ENCODE measurements around the gene KRT85.

Gene KRT85

GRCh38 chr12:52323416-52324152 lies 43.7 kb downstream of the KRT85 start:
- H3K4me1 ChIP-seq (ENCODE audit: control insufficient read depth, insufficient read depth, low read length, poor library complexity, severe bottlenecking), result no peaks in the 10 kb centered on the region
- no peak overlapping the region for H3K4me3 ChIP-seq (ENCODE audit: extremely low read depth, insufficient read depth, low read length, poor library complexity, severe bottlenecking)
- no peaks in the 10 kb centered on the region for H3K9me3 ChIP-seq (ENCODE audit: control insufficient read depth, low read length)
- H3K27ac ChIP-seq (ENCODE audit: low read depth, low read length, severe bottlenecking), result no peak overlapping the region
- no peaks in the 10 kb centered on the region for H3K36me3 ChIP-seq (ENCODE audit: control insufficient read depth, insufficient read depth, low read length)
- 85 to 89% methylated on average over 8 of the region's 10 CpGs for WGBS, 2 experiments (ENCODE audit: insufficient coverage in 2 of 2)

DNA sequence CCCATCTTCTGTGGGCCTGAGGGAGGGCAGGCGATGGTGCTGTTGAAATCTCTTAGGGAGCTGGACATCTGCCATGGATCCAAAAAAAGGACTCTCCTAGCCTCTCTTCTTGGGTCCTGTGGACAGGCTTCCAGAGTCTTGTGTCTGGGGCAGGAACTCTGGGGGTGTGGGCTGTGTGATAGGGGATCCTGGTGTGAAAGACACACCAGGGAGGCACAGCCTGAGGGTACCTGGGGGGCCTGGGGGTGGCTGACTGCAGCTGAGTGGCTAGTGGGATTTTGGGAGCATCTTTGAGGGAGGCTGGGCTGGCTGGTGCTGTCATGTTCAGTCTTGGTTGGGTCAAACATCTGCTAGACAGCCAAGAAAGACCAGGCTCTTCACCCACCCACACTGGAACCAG lies 44.3 kb downstream of the KRT85 start:
- Histone ChIP-seq H3K4me1 (ENCODE audit: control insufficient read depth, insufficient read depth, low read length, poor library complexity, severe bottlenecking) (no peaks in the 10 kb centered on the region), H3K4me3 (ENCODE audit: extremely low read depth, insufficient read depth, low read length, poor library complexity, severe bottlenecking) (no peak overlapping the region), H3K27ac (ENCODE audit: low read depth, low read length, severe bottlenecking) (no peak overlapping the region), H3K9me3 (ENCODE audit: control insufficient read depth, low read length) (no peaks in the 10 kb centered on the region), H3K36me3 (ENCODE audit: control insufficient read depth, insufficient read depth, low read length) (no peaks in the 10 kb centered on the region)
- WGBS, 2 experiments (ENCODE audit: insufficient coverage in 2 of 2), result 57% methylated on average over 1 of the region's 1 CpG; no CpG with 5 or more reads in 1 of the 2 experiments

GRCh38 chr12:52322069-52322468 lies 45.2 kb downstream of the KRT85 start:
- Histone ChIP-seq H3K9me3 (ENCODE audit: control insufficient read depth, low read length) (no peaks in the 10 kb centered on the region), H3K36me3 (ENCODE audit: control insufficient read depth, insufficient read depth, low read length) (no peaks in the 10 kb centered on the region), H3K27ac (ENCODE audit: low read depth, low read length, severe bottlenecking) (no peak overlapping the region), H3K4me3 (ENCODE audit: extremely low read depth, insufficient read depth, low read length, poor library complexity, severe bottlenecking) (no peak overlapping the region), H3K4me1 (ENCODE audit: control insufficient read depth, insufficient read depth, low read length, poor library complexity, severe bottlenecking) (no peaks in the 10 kb centered on the region)
- 94% methylated on average over 1 of the region's 1 CpG; no CpG with 5 or more reads in 1 of the 2 experiments for WGBS, 2 experiments (ENCODE audit: insufficient coverage in 2 of 2)

GRCh38 chr12:52321418-52321817 lies 45.9 kb downstream of the KRT85 start:
- 84 to 93% methylated on average over 3 to 4 of the region's 4 CpGs for WGBS, 2 experiments (ENCODE audit: insufficient coverage in 2 of 2)
- Histone ChIP-seq H3K4me3 (ENCODE audit: extremely low read depth, insufficient read depth, low read length, poor library complexity, severe bottlenecking) (no peak overlapping the region), H3K9me3 (ENCODE audit: control insufficient read depth, low read length) (no peaks in the 10 kb centered on the region), H3K36me3 (ENCODE audit: control insufficient read depth, insufficient read depth, low read length) (no peaks in the 10 kb centered on the region), H3K4me1 (ENCODE audit: control insufficient read depth, insufficient read depth, low read length, poor library complexity, severe bottlenecking) (no peaks in the 10 kb centered on the region), H3K27ac (ENCODE audit: low read depth, low read length, severe bottlenecking) (no peak overlapping the region)

DNA sequence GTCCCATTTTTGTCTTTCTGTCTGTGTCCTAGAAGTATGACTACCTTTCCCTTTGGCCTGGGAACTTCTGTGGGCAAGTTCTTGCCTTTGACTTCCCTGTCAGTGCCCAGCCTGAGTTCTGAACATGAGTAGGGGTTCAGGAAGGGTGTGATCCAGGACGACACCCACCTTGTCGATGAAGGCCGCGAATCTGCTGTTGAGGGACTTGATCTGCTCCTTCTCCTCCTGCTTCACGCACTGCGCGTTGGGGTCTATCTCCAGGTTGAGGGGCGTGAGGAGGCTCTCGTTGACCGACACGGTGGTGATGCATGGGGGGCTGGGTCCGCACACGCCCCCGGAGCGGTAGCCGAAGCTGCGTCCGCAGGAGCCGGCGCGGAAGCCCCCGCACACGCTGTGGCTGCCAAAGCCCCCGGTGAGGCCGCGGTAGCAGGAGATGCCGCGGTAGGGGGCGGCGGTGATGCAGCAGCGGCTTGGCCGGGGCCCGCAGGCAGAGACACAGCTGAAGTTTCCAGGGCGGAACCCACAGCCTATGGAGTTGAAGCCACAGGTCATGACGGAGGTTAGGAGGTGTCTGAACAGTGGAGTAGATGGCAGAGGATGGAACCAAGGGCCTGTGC lies 46.4 kb downstream of the KRT85 start, which contains the start of gene KRT83:
Gene KRT83, minus strand, starts transcription at position 615 of the 617 bp plus-strand sequence. Its CDS starts 63 bp downstream, at position 552.
- Histone ChIP-seq H3K4me3 (ENCODE audit: extremely low read depth, insufficient read depth, low read length, poor library complexity, severe bottlenecking) (no peak within 1 kb of the TSS), H3K4me1 (ENCODE audit: control insufficient read depth, insufficient read depth, low read length, poor library complexity, severe bottlenecking) (no peaks in the 10 kb centered on the region), H3K27ac (ENCODE audit: low read depth, low read length, severe bottlenecking) (no peak within 1 kb of the TSS), H3K36me3 (ENCODE audit: control insufficient read depth, insufficient read depth, low read length) (no peaks in the 10 kb centered on the region), H3K9me3 (ENCODE audit: control insufficient read depth, low read length) (no peaks in the 10 kb centered on the region)
- 87% methylated on average over 34 of the region's 35 CpGs for WGBS, 2 experiments (ENCODE audit: insufficient coverage in 2 of 2)

DNA sequence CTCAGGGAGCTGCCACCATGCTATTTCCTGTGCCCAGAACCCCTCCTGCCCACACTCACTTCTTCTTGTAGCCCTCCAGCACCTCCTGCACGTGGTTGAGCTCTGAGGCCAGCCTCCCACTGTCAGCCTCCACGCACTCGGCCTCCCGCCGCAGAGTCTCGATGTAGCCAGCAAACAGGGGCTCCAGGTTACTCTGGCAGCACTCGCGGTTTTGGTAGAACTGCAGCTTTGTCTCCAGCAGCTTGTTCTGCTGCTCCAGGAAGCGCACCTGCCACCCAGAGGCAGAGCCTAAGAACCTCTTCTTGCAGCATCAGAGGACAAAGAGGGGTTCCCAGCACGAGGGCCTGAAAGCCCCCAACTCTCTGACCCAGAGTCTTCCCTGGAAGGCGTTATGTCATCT lies 48.2 kb downstream of the KRT85 start:
- Histone ChIP-seq H3K36me3 (ENCODE audit: control insufficient read depth, insufficient read depth, low read length) (no peaks in the 10 kb centered on the region), H3K4me1 (ENCODE audit: control insufficient read depth, insufficient read depth, low read length, poor library complexity, severe bottlenecking) (no peaks in the 10 kb centered on the region), H3K4me3 (ENCODE audit: extremely low read depth, insufficient read depth, low read length, poor library complexity, severe bottlenecking) (no peak overlapping the region), H3K9me3 (ENCODE audit: control insufficient read depth, low read length) (no peaks in the 10 kb centered on the region), H3K27ac (ENCODE audit: low read depth, low read length, severe bottlenecking) (no peak overlapping the region)
- 63 to 73% methylated on average over 11 of the region's 11 CpGs for WGBS, 2 experiments (ENCODE audit: insufficient coverage in 2 of 2)

DNA sequence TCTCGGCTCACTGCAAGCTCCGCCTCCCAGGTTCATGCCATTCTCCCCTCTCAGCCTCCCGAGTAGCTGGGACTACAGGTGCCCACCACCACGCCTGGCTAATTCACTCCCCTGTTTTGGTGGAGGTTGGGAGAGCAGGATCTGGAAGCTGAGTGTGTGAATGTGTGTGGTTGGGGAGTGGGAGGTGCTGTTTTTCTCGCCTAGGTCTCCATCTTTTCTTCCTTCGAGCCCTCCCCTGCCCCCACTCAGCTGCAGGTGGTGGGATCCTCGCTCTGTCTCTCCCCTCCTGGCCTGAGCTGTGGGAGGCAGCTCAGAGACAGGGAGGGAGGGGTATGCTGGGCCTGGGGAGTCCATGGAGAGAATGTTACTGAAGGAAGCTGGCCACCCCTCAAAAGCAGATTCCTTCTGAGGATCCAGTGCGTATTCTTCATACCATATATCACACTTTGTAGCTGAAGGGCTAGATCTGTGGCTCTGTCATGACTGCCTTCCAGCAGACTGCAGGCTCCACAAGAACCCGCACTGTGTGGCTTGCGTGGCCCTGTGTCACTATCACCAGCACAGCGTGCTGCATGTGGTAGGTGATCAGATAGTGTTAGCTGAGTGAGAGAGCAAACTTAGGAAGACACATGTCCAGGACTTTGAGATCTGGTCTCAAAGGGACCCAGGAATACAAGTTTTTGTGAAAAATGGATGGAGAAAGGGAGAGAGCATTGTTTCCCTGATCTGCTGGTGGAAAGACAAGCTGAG lies 48.9 kb downstream of the KRT85 start:
- Histone ChIP-seq H3K9me3 (ENCODE audit: control insufficient read depth, low read length) (no peaks in the 10 kb centered on the region), H3K27ac (ENCODE audit: low read depth, low read length, severe bottlenecking) (no peak overlapping the region), H3K4me3 (ENCODE audit: extremely low read depth, insufficient read depth, low read length, poor library complexity, severe bottlenecking) (no peak overlapping the region), H3K36me3 (ENCODE audit: control insufficient read depth, insufficient read depth, low read length) (no peaks in the 10 kb centered on the region), H3K4me1 (ENCODE audit: control insufficient read depth, insufficient read depth, low read length, poor library complexity, severe bottlenecking) (no peaks in the 10 kb centered on the region)
- 82 to 94% methylated on average over 5 to 7 of the region's 11 CpGs for WGBS, 2 experiments (ENCODE audit: insufficient coverage in 2 of 2)

DNA sequence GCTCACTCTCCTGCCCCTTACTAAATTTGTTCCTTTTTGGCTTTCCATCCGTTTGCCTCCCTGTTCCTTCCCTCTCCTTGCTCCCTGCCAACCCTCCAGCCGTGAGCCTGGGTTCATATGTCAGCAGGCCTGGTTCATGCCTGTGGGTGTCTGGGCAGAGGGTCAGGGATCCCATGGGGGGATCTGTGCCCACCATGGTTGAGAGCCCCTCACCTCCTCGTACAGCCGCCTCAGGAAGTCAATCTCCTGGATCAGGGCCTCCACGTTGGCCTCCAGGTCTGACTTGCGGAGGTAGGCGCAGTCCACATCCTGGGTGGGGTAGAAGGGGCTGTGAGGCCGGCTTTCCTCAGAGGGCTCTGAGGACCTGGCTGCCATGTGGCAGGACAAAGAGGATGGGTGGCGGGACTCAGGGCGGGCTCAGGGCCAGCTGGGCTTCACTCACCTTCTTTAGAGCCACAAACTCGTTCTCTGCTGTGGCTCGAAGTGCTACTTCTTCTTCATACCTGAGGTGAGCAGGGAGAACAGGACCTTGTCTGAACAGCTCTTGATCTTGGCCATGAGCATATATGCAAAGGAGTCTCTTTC lies 49.7 kb downstream of the KRT85 start:
- Histone ChIP-seq H3K4me3 (ENCODE audit: extremely low read depth, insufficient read depth, low read length, poor library complexity, severe bottlenecking) (no peak overlapping the region), H3K4me1 (ENCODE audit: control insufficient read depth, insufficient read depth, low read length, poor library complexity, severe bottlenecking) (no peaks in the 10 kb centered on the region), H3K36me3 (ENCODE audit: control insufficient read depth, insufficient read depth, low read length) (no peaks in the 10 kb centered on the region), H3K9me3 (ENCODE audit: control insufficient read depth, low read length) (no peaks in the 10 kb centered on the region), H3K27ac (ENCODE audit: low read depth, low read length, severe bottlenecking) (no peak overlapping the region)
- 81 to 87% methylated on average over 6 to 8 of the region's 12 CpGs for WGBS, 2 experiments (ENCODE audit: insufficient coverage in 2 of 2)

DNA sequence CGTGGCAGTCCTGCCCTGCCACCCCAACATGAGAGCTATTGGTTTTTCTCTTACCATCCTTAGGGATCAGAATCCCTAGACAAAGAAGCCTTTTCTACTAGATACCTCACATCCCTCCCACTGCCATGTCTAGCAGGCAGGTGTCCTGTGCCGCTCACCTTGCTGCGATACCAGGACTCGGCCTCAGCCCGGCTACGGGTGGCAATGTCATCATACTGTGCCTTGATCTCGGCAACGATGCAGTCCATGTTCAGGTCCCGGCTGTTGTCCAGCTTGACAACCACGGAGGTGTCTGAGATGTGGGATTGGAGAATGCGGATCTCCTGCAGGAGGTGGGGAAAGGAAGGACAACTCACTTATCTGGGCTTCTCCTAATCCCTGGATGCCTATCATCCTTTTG lies 50.6 kb downstream of the KRT85 start:
- no peaks in the 10 kb centered on the region for H3K9me3 ChIP-seq (ENCODE audit: control insufficient read depth, low read length)
- 84 to 96% methylated on average over 6 to 9 of the region's 11 CpGs for WGBS, 2 experiments (ENCODE audit: insufficient coverage in 2 of 2)
- no peak overlapping the region for H3K4me3 ChIP-seq (ENCODE audit: extremely low read depth, insufficient read depth, low read length, poor library complexity, severe bottlenecking)
- no peaks in the 10 kb centered on the region for H3K36me3 ChIP-seq (ENCODE audit: control insufficient read depth, insufficient read depth, low read length)
- H3K27ac ChIP-seq (ENCODE audit: low read depth, low read length, severe bottlenecking), result no peak overlapping the region
- no peaks in the 10 kb centered on the region for H3K4me1 ChIP-seq (ENCODE audit: control insufficient read depth, insufficient read depth, low read length, poor library complexity, severe bottlenecking)

DNA sequence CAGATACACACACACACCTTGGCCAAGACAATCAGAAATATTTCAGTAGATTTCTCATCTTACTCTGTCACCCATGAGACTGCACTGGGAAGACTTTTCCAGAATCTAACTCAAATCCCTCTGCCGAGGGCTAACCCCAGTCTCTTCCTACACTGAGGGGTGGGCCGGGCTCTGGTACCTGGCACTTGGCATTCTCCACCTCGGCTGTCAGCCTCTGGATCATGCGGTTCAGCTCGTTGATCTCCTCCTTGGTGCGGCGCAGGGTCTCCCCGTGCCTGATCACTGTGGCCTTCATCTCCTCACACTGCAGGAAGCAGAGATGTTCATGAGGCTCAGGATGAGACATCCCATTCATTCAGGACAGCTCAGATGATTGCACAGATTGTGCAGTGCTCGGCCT lies 51.0 kb downstream of the KRT85 start:
- Histone ChIP-seq H3K9me3 (ENCODE audit: control insufficient read depth, low read length) (no peaks in the 10 kb centered on the region), H3K36me3 (ENCODE audit: control insufficient read depth, insufficient read depth, low read length) (no peaks in the 10 kb centered on the region), H3K27ac (ENCODE audit: low read depth, low read length, severe bottlenecking) (no peak overlapping the region), H3K4me3 (ENCODE audit: extremely low read depth, insufficient read depth, low read length, poor library complexity, severe bottlenecking) (no peak overlapping the region), H3K4me1 (ENCODE audit: control insufficient read depth, insufficient read depth, low read length, poor library complexity, severe bottlenecking) (no peaks in the 10 kb centered on the region)
- WGBS, 2 experiments (ENCODE audit: insufficient coverage in 2 of 2), result 70 to 72% methylated on average over 8 of the region's 9 CpGs

Data from mesodermal cell (in vitro differentiated cells).